ENCODE data around the gene TNC.

TNC gene

DNA sequence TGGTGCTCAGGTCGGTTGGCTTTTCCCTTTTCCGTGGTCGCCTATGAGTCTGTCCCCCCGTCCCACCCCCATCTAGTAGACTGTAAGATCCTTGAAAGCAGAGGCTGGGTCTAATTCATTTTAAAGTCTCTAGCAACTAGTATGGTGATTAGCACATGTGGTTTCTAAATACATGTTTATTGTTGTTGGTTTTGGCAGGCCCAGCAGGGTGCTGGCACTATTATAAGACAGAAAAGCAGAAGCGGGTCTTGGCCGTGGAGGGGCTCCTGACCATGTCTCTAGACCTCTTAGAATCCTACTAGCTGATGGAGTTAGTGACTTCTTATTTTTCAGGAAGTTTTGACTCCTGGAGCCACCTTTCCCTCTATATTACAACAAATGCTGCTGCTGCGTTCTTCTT, 126.1 kb downstream of the TNC start:
- no peak overlapping the region for H2BK12ac ChIP-seq (ENCODE audit: low read length in 2 of 2)
- H3K27me3 ChIP-seq (ENCODE audit: control insufficient read depth in 1 of 2, insufficient read depth in 1 of 2, low read length in 2 of 2) = peaks cover 27 to 32% of the 10 kb centered on the region in 2 experiments
- no peak for DNase-seq

DNA sequence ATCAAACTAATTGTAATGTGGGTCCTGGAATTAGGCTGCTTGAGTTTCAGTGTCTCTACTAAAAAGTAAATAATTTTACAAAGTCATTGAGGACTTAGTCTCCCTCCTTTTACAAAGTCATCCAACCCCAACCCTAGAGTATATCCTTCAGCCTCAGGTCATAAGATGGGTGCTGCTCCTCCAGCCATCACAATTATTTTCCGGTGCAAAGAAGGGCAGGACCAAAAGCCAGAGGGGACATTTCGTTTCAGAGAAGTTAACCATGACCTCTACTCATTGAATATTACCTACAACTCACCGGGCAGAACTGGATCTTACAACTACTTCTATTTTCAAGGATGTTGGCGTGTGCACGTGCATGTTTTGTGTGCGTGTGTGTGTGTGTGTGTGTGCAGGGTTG, 127.1 kb downstream of the TNC start:
- 78% methylated on average over 1 of the region's 6 CpGs for WGBS
- H3K27ac ChIP-seq (ENCODE audit: low read length, poor library complexity, severe bottlenecking) = no peak overlapping the region

More for the DNA sequence above, 126.1 kb downstream of the TNC start:
- no peaks in the 10 kb centered on the region for H3K36me3 ChIP-seq (ENCODE audit: control insufficient read depth in 1 of 2, insufficient read depth in 2 of 2, low read depth in 1 of 2, low read length in 2 of 2)
- WGBS = 83% methylated on average over 6 of the region's 7 CpGs
- H3K23ac ChIP-seq (ENCODE audit: low read length in 2 of 2) = no peak overlapping the region
- H2BK15ac ChIP-seq (ENCODE audit: low read depth, poor library complexity, severe bottlenecking) = no peak overlapping the region
- H3K4ac ChIP-seq (ENCODE audit: low read depth in 1 of 2, low read length in 2 of 2) = no peak overlapping the region
- H3K27ac ChIP-seq (ENCODE audit: low read length, poor library complexity, severe bottlenecking) = no peak overlapping the region
- H3K14ac ChIP-seq (ENCODE audit: low read length in 2 of 2) = no peak overlapping the region
- no peak overlapping the region for H2AK5ac ChIP-seq (ENCODE audit: low read length, severe bottlenecking)
- no peak overlapping the region for H2AFZ ChIP-seq (ENCODE audit: low read depth, low read length)
- no peaks in the 10 kb centered on the region for H3K79me1 ChIP-seq (replicated peaks; ENCODE audit: low read length, poor library complexity, severe bottlenecking)
- no peaks in the 10 kb centered on the region for H3K9me3 ChIP-seq (ENCODE audit: control insufficient read depth, low read length)
- no peak overlapping the region for H2BK120ac ChIP-seq (ENCODE audit: low read depth, low read length)
- H2BK5ac ChIP-seq (ENCODE audit: low read depth, low read length, poor library complexity, severe bottlenecking) = no peak overlapping the region
- no peak overlapping the region for H3K4me2 ChIP-seq (ENCODE audit: low read length, poor library complexity, severe bottlenecking)
- no peak overlapping the region for H4K8ac ChIP-seq (ENCODE audit: low read length)
- no peaks in the 10 kb centered on the region for H3K4me1 ChIP-seq (ENCODE audit: control insufficient read depth, insufficient read depth, low read depth, low read length)
- H3K9ac ChIP-seq (ENCODE audit: low read length) = no peak overlapping the region
- H4K91ac ChIP-seq (ENCODE audit: low read length) = no peak overlapping the region
- no peak overlapping the region for H3K18ac ChIP-seq (ENCODE audit: low read depth in 1 of 2, low read length in 2 of 2)
- H3K4me3 ChIP-seq (ENCODE audit: insufficient read depth in 1 of 2, low read depth in 1 of 2, low read length in 2 of 2) = no peak overlapping the region

DNA sequence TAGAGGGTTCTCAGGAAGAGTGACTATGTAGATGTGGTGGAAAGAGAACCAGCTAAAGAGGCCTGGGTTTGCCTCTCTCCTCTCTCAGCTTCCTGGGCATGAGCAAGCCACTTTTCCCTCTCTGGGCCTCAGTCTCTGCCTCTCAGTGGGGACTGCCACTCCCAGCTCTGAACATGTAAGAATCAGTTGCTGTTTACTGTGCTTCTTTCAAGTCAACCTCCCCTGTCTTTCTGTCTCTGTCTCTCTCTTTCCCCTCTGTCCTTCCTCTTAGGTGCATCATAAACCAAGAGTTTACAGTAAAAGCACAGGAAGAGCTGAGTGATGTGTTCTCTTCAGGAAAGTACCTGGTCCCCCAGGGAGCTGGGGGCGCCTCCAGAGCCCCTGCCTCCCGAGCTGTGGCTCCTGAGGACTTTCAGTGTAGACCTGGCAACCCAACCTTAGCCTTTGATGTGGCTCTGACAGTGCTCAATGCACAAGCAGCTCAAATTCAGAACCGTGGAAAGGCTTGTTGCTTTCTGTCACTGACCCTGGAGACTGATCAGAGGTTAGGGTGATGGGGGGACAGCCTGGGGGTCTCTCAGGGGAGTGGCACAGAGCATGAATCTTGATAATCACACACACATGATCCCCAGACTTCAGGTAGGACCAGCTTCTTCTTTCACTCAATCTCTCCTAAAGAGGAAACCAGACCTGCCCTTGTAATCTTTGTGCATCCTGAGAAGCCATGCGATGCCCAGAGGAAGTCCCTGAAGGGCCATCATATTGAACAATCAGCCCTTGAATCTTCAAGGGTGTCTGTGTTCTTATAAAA, 128.2 kb downstream of the TNC start:
- no peak overlapping the region for H4K8ac ChIP-seq (ENCODE audit: low read length)
- DNase-seq = no peak
- H4K91ac ChIP-seq (ENCODE audit: low read length) = no peak overlapping the region
- no peak overlapping the region for H3K14ac ChIP-seq (ENCODE audit: low read length in 2 of 2)
- no peaks in the 10 kb centered on the region for H3K4me1 ChIP-seq (ENCODE audit: control insufficient read depth, insufficient read depth, low read depth, low read length)
- no peak overlapping the region for H3K18ac ChIP-seq (ENCODE audit: low read depth in 1 of 2, low read length in 2 of 2)
- H3K27me3 ChIP-seq (ENCODE audit: control insufficient read depth in 1 of 2, insufficient read depth in 1 of 2, low read length in 2 of 2) = peaks cover 32% of the 10 kb centered on the region in 2 experiments
- no peak overlapping the region for H2AFZ ChIP-seq (ENCODE audit: low read depth, low read length)
- no peak overlapping the region for H2AK5ac ChIP-seq (ENCODE audit: low read length, severe bottlenecking)
- H3K4ac ChIP-seq (ENCODE audit: low read depth in 1 of 2, low read length in 2 of 2) = no peak overlapping the region
- H3K9ac ChIP-seq (ENCODE audit: low read length) = no peak overlapping the region
- H3K79me1 ChIP-seq (replicated peaks; ENCODE audit: low read length, poor library complexity, severe bottlenecking) = no peaks in the 10 kb centered on the region
- no peak overlapping the region for H2BK120ac ChIP-seq (ENCODE audit: low read depth, low read length)
- no peaks in the 10 kb centered on the region for H3K36me3 ChIP-seq (ENCODE audit: control insufficient read depth in 1 of 2, insufficient read depth in 2 of 2, low read depth in 1 of 2, low read length in 2 of 2)
- WGBS = 42% methylated on average over 4 of the region's 4 CpGs
- H3K9me3 ChIP-seq (ENCODE audit: control insufficient read depth, low read length) = no peaks in the 10 kb centered on the region
- H3K23ac ChIP-seq (ENCODE audit: low read length in 2 of 2) = no peak overlapping the region
- no peak overlapping the region for H3K4me3 ChIP-seq (ENCODE audit: insufficient read depth in 1 of 2, low read depth in 1 of 2, low read length in 2 of 2)
- H2BK5ac ChIP-seq (ENCODE audit: low read depth, low read length, poor library complexity, severe bottlenecking) = no peak overlapping the region
- H3K27ac ChIP-seq (ENCODE audit: low read length, poor library complexity, severe bottlenecking) = no peak overlapping the region
- H2BK12ac ChIP-seq (ENCODE audit: low read length in 2 of 2) = no peak overlapping the region
- no peak overlapping the region for H2BK15ac ChIP-seq (ENCODE audit: low read depth, poor library complexity, severe bottlenecking)
- no peak overlapping the region for H3K4me2 ChIP-seq (ENCODE audit: low read length, poor library complexity, severe bottlenecking)

More for the DNA sequence above, 127.1 kb downstream of the TNC start:
- Histone ChIP-seq H3K4me1 (ENCODE audit: control insufficient read depth, insufficient read depth, low read depth, low read length) (no peaks in the 10 kb centered on the region), H4K8ac (ENCODE audit: low read length) (no peak overlapping the region), H3K4me3 (ENCODE audit: insufficient read depth in 1 of 2, low read depth in 1 of 2, low read length in 2 of 2) (no peak overlapping the region), H2BK12ac (ENCODE audit: low read length in 2 of 2) (no peak overlapping the region), H2BK120ac (ENCODE audit: low read depth, low read length) (no peak overlapping the region), H3K4ac (ENCODE audit: low read depth in 1 of 2, low read length in 2 of 2) (no peak overlapping the region), H3K9ac (ENCODE audit: low read length) (no peak overlapping the region), H2BK5ac (ENCODE audit: low read depth, low read length, poor library complexity, severe bottlenecking) (no peak overlapping the region), H3K9me3 (ENCODE audit: control insufficient read depth, low read length) (no peaks in the 10 kb centered on the region), H2AK5ac (ENCODE audit: low read length, severe bottlenecking) (no peak overlapping the region), H3K14ac (ENCODE audit: low read length in 2 of 2) (no peak overlapping the region), H3K36me3 (ENCODE audit: control insufficient read depth in 1 of 2, insufficient read depth in 2 of 2, low read depth in 1 of 2, low read length in 2 of 2) (no peaks in the 10 kb centered on the region), H4K91ac (ENCODE audit: low read length) (no peak overlapping the region), H3K27me3 (ENCODE audit: control insufficient read depth in 1 of 2, insufficient read depth in 1 of 2, low read length in 2 of 2) (peaks cover 32% of the 10 kb centered on the region in 2 experiments), H3K79me1 (replicated peaks; ENCODE audit: low read length, poor library complexity, severe bottlenecking) (no peaks in the 10 kb centered on the region), H3K18ac (ENCODE audit: low read depth in 1 of 2, low read length in 2 of 2) (no peak overlapping the region), H3K23ac (ENCODE audit: low read length in 2 of 2) (no peak overlapping the region), H2AFZ (ENCODE audit: low read depth, low read length) (no peak overlapping the region), H2BK15ac (ENCODE audit: low read depth, poor library complexity, severe bottlenecking) (no peak overlapping the region), H3K4me2 (ENCODE audit: low read length, poor library complexity, severe bottlenecking) (no peak overlapping the region)
- no peak for DNase-seq

DNA sequence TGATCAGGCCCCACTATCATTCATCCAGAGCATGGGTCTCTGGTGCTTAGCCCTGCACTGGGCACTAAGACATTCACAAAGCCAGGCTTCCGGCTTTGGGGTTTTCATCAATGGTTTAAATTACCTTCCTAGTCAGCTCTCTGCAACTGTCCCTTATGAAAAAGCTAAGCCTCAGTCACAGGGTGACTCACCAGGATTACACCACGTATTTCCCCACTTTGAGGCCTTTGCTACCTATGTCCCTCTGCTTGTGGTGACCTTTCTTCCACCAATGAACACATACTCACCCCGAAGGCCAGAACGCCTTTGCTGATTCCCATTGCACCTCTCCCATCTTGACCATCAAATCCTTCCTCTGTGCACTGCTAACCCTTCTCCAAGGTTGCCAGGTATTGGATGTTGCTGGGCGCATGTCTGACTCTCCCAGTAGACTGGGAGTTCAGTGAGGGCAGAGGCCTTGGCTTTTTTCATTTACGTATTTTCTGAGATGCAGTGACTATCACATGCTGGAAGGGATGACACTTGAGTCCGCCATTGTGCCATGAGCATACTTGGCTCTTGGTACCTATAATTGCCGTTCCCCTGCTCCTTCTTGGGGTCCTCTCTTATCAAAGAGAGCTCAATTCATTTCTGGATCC, 128.9 kb downstream of the TNC start:
- H3K9me3 ChIP-seq (ENCODE audit: control insufficient read depth, low read length) = no peaks in the 10 kb centered on the region
- H2BK5ac ChIP-seq (ENCODE audit: low read depth, low read length, poor library complexity, severe bottlenecking) = no peak overlapping the region
- no peak overlapping the region for H2AFZ ChIP-seq (ENCODE audit: low read depth, low read length)
- H4K8ac ChIP-seq (ENCODE audit: low read length) = no peak overlapping the region
- H2BK15ac ChIP-seq (ENCODE audit: low read depth, poor library complexity, severe bottlenecking) = no peak overlapping the region
- H3K4me2 ChIP-seq (ENCODE audit: low read length, poor library complexity, severe bottlenecking) = no peak overlapping the region
- no peaks in the 10 kb centered on the region for H3K4me1 ChIP-seq (ENCODE audit: control insufficient read depth, insufficient read depth, low read depth, low read length)
- no peak overlapping the region for H3K18ac ChIP-seq (ENCODE audit: low read depth in 1 of 2, low read length in 2 of 2)
- no peak overlapping the region for H3K9ac ChIP-seq (ENCODE audit: low read length)
- no peak overlapping the region for H2BK120ac ChIP-seq (ENCODE audit: low read depth, low read length)
- WGBS = 83% methylated on average over 7 of the region's 8 CpGs
- DNase-seq = peak; percentile 54
- no peaks in the 10 kb centered on the region for H3K36me3 ChIP-seq (ENCODE audit: control insufficient read depth in 1 of 2, insufficient read depth in 2 of 2, low read depth in 1 of 2, low read length in 2 of 2)
- H3K27ac ChIP-seq (ENCODE audit: low read length, poor library complexity, severe bottlenecking) = no peak overlapping the region
- H3K23ac ChIP-seq (ENCODE audit: low read length in 2 of 2) = no peak overlapping the region
- no peak overlapping the region for H3K4me3 ChIP-seq (ENCODE audit: insufficient read depth in 1 of 2, low read depth in 1 of 2, low read length in 2 of 2)
- no peak overlapping the region for H2BK12ac ChIP-seq (ENCODE audit: low read length in 2 of 2)
- H3K79me1 ChIP-seq (replicated peaks; ENCODE audit: low read length, poor library complexity, severe bottlenecking) = no peaks in the 10 kb centered on the region
- H3K27me3 ChIP-seq (ENCODE audit: control insufficient read depth in 1 of 2, insufficient read depth in 1 of 2, low read length in 2 of 2) = peaks cover 32% of the 10 kb centered on the region in 2 experiments
- H4K91ac ChIP-seq (ENCODE audit: low read length) = no peak overlapping the region
- H2AK5ac ChIP-seq (ENCODE audit: low read length, severe bottlenecking) = no peak overlapping the region
- H3K4ac ChIP-seq (ENCODE audit: low read depth in 1 of 2, low read length in 2 of 2) = no peak overlapping the region
- peak overlapping the region in 1 of 2 experiments; percentile 21 for H3K14ac ChIP-seq (ENCODE audit: low read length in 2 of 2)
